Activated naive CD8-positive, alpha-beta T cell treated with anti-CD3 and anti-CD28 coated beads, Interleukin-2, amount 50 U/mL, for 16 hours (primary cell): ENCODE measurements around the gene NDUFB11.

ENCODE experiments used
- DNase-seq: peaks from one replicate; pipeline ENCODE4 v3.0.0-alpha.2; 2020; ENCODE audit warnings: low read depth, low spot score

Gene NDUFB11

DNA sequence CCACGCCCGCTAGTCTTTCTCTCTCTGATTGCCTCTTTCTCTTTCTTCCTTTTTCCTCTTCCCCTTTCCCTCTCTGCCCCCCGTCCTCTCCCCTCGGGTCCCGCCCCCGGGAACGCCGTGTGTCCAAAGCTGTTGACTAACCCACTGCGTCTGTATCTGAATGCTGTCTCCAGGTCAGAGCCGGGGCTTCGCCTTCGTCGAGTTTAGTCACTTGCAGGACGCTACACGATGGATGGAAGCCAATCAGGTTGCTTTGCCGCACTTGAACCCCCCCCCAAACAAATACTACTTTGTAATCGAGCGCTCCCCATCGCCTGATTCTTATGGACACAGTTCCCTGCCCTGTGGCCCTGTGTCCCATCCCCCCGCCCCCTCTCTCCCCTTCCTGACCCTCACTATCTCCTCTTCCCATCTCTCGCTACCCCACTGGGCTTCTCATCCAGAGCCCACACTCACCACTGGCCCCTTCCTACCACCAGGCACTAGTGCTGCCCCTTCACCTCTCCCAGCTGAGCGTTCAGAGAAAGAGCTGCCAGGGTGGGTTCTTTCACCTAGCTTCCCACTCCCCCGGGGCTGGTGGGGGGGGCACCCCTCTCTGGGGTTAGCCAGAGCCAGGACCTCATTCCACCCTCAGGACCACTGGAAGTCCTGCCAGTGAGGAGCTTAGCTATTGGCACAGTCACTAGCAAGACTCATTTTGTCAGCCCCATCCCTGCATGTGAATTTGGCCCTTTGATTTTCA lies 30.5 kb upstream of the NDUFB11 start:
- no peak for DNase-seq

DNA sequence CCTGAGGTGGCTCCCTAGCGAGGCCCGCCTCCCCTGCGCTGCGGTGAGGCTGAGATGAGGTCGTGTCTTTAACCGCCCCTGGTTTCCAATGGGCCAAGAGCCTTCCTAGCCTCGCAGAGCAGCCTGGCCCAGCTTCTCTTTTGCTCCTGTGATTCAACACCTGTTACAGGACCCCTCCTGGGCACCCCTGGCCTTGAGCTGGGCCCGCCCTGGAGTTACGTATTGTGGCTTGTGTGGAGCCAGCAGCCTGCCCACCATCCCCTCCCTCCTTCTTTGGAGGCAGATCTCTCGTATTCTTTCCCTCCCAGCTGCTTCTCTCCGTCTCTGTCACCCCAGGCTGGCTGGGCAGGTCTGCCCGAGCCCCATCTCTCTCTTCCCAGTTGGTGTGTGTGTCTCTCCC lies 29.9 kb upstream of the NDUFB11 start:
- no peak for DNase-seq

DNA sequence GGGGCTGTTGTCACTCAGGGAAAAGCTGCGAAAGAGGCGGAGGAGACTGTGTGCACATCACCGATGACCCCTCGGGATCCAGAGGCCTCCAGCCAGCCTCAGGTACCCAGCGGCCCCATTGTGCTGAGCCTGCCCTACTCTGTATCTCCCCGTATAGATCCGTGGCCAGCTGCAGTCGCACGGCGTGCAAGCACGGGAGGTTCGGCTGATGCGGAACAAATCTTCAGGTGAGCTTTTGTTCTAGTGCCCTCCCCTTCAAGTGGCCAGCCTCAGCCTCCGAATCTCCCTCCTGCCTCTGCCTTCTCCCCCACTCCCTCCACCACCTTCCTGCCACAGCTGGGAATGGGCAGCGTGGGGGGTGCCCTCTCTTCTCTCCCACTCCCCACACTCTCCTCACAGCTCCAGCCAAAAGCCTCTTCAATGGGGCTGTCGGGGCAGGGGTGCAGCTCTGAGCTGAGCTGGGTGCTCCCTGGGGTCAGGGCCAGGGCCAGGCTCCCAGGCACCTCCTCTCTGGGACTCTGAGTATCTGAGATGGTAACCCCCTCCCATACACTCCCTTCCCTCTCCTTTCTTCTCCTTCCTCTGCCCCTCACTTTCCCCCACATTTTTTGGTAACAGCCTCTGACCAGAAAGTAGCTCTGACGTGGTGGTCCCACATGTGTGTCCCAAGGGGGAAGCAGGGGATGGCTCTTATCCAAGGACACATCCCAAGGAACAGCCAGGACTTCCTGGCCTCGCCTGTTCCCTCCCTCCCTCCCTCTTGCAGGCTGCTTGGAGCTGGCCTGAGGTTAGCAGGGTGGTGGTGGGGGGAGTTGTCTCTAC lies 28.7 kb upstream of the NDUFB11 start:
- DNase-seq: no peak

DNA sequence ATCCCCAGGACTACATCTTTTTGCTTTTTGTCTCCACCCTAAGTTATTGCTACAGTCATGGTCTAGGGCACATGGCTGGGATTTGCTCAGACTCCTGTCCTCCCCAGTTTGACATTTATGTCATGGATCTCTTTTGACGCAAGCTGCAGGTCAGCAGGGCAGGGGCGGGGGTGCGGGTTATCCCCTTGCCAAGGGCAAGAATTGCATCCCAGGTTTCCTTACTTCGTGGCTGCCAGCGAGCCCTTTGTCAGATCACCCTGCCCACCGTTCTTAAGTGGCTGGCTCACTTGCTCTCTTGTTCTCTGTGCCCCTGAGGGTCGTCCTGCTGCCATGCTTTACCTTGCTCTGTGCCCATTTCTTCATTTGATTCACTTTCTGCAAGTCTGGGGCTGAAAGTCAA lies 28.0 kb upstream of the NDUFB11 start:
- DNase-seq: no peak

DNA sequence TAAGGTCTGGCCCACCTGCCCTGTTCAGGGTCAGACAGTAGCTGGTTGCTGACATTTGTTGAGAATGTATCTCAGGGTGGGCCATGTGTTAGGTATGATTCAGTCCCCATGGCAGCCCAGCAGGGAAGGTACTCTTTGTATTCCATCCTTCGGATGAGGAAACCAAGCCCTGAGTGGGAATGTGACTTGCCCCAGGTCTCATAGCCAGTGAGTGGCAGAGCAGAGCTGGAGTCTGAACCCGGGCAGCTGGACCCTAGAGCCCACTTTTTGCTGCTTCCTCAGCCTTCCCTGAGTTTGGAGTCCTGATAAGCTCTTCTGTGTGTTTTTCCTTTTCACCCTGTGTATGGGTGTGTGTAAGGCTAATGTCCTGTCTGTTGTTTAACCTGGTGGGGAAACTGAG lies 27.5 kb upstream of the NDUFB11 start:
- no peak for DNase-seq

DNA sequence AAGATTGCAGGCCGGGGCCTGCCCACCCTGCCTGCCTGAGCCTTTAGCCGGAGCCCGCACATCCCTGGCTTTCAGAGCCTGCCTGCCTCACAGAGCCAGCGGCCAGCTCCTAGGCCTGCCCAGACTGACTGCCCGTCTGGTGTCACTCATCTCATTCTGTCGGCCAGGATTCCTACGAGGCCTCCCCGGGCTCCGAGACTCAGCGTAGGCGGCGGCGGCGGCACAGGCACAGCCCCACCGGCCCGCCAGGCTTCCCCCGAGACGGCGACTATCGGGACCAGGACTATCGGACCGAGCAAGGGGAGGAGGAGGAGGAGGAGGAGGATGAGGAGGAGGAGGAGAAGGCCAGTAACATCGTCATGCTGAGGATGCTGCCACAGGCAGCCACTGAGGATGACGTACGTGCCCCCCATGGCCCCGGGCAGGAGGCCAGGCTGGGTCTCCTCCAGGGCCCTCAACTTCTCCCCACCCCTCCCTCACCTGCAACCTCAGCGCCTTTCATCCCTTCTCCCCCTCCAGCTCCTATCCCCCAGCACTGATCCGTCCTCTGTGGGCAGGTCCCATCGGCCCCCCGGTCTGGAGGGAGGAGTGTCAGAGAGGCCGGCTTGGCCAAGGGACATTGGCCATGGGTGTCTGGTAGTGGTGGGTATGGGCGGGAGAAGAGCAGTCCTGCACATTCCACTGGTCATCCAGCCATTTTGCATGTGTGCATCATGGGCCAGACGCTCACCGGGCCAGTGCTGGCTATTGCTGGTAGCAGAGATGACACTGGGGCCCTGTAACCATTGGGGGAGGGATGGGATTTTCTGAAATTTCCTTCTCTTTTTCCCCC lies 26.6 kb upstream of the NDUFB11 start:
- DNase-seq: no peak

DNA sequence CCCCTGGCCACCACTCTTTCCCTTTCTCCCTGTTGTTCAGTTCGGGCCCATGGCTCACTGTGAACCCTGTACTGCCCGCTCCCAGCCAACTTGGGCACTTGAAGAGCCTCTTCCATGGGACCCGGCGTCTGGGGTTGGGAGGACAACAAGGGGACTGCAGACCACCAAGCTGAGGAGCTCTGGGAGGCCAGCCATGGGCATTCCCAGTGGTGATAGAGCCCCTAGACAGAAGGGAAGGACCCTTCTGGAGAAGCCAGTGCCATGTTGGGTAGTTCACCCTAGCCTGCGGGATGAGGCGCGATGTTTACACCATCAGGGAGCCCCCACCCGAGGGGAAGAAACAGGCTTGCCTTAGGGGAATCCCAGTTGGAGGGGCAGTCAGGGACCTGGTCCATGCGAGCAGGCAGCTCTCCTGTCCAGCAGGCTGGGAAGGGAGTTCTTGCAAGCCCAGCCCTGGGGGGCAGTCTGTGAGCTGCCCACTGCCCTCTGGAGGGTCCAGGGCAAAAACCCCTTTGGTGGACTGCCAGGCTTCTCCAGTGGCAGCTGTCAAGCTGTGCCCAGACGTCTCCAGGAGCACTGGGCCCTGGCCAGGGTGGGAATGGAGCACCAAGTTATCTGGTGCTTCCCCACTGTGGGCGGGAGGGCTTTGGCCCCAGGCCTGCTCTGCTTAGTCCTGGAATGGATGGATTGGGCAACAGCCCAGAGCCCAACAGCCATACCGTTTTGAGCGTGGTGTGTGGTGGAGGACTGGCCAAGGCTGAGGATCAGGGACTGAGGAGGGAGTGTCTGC lies 25.4 kb upstream of the NDUFB11 start:
- DNase-seq: no peak

DNA sequence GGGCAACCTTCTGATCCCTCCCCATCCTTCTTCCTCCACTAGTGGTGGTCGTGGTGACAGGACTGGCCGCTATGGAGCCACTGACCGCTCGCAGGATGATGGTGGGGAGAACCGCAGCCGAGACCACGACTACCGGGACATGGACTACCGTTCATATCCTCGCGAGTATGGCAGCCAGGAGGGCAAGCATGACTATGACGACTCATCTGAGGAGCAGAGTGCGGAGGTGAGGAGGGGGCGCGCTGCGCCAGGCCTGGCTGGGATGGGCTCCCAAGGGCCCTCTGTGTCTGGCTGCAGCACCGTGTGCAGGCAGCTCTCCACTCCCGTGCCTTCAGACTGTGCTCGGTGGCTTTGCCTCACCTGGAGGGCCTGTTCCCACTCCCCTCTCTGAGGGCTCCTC lies 24.8 kb upstream of the NDUFB11 start:
- no peak for DNase-seq

DNA sequence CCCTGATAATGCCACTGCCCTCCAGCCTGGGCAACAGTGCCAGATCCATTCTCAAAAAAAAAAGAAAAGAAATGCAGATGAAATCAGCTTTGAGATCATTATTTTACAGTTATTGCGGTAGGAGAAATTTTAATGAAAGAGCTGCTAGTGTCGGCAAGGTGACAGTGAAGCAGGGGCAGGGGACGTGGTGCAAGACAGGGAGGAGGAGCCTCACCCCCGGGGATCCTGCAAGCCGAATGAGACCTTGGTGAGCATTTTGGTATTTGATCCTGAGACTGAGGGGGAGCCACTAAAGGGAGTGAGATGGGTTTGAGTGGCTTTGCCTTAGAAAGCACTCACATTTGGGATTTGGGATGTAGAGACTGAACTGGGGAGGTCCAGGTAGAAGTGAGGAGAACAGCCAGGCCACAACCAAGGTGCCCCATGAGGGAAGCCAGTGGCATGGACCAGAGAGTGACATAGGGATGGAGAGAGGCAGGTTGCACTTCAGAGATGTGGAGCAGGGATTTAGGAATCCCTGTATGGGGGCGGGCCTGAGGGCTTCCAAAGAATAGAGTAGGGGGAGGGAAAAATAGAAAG lies 24.1 kb upstream of the NDUFB11 start:
- no peak for DNase-seq

DNA sequence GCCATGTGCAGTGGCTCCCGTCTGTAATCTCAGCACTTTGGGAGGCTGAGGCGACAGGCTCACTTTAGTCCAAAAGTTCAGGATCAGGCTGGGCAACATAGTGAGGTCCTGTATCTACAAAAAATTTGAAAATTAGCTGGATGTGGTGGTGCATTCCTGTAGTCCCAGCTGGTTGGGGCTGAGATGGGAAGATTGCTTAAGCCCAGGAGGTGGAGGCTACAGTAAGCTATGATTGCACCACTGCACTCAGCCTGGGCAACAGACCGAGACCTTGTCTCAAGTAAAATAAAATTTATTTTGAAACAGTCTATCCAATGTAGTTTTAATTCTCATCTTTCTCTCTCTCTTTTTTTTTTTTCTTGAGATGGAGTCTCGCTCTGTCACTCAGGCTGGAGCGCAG lies 21.6 kb upstream of the NDUFB11 start:
- no peak for DNase-seq

DNA sequence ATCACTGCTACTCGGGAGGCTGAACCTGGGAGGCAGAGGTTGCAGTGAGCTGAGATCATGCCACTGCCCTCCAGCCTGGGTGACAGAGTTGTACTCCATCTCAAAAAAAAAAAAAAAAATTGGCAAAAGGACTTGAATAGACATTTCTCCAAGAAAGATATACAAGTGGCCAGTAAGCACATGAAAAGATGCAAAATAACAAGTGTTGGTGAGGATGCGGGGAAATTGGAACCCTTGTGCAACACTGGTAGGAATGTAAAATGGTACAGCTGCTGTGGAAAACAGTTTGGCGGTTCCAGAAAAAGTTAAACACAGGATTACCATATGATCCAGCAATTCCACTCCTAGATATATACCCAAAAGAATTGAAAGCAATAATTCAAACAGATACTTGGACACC lies 19.9 kb upstream of the NDUFB11 start:
- DNase-seq: no peak

DNA sequence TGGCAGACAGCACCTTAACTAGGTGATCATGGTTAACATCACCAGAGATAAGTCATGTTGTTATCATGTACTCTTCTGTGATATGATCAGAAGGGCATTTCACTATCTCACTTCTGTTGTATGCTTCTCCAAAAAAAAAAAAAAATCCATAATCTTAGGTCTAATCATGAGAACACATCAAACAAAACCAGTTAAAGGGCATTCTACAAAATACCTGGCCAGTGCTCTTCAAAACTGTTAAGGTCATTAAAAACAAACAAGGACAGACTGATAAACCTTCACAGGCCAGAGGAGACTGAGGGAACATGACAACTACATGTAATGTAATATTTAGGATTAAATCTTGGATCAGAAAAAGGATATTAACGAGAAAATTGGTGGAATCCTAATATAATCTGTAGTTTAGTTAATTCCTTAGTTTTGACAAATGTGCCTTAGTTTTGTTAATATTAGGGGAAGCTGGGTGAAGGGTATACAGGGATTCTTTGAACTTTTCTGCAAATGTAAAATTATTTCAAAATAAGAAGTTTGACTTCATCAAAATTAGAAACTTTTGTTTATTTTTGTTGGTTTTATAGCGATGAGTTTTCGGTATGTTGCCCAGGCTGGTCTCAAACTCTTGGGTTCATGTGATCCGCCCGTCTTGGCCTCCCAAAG lies 18.6 kb upstream of the NDUFB11 start:
- no peak for DNase-seq

DNA sequence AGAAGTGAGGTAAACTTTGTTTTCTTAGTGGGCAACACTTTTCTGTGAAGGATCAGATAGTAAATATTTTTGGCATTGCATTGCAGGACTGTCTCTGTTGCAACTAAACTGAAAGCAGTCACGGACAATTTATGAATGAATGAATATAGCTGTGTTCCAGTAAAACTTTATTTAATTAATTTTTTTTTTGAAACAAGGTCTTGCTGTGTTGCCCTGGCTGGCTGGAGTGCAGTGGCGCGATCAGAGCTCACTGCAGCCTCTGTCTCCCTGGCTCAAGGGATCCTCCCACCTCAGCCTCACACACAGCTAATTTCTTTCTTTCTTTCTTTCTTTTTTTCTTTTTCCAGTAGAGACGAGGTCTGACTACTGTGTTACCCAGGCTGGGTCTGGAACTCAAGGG lies 16.3 kb upstream of the NDUFB11 start:
- DNase-seq: no peak

DNA sequence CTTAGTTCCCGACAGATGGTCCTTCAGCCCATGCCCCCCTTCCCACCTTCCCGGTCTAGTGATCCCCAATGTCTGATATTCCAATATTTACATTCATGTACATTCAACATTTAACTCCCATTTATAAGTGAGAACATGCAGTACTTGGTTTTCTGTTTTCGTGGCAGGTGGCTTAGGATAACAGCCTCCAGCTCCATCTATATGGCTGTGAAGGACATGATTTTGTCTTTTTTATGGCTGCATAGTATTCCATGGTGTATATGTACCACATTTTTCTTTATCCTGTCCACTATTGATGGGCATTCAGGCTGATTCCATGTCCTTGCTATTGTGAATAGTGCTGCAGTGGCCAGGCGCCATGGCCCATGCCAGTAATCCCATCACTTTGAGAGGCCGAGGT lies 14.3 kb upstream of the NDUFB11 start:
- no peak for DNase-seq

DNA sequence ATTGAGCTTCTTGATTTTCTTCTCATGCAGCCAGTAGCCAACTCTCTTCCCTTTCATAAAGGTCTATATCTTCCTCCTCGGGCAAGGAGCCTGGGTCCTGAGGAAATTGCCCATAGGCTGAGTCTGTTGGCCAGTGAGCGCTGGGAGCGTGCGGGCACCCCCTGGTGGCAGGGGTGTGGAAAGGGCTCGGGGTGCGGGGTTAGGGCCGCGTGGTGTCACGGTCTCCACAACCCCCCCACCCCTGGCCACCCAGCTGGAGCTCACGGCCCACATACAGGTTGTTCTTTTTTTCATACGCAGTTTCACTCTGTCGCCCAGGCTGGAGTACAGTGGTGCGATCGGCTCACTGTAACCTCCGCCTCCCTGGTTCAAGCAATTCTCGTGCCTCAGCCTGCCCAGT lies 13.6 kb upstream of the NDUFB11 start:
- DNase-seq: no peak

DNA sequence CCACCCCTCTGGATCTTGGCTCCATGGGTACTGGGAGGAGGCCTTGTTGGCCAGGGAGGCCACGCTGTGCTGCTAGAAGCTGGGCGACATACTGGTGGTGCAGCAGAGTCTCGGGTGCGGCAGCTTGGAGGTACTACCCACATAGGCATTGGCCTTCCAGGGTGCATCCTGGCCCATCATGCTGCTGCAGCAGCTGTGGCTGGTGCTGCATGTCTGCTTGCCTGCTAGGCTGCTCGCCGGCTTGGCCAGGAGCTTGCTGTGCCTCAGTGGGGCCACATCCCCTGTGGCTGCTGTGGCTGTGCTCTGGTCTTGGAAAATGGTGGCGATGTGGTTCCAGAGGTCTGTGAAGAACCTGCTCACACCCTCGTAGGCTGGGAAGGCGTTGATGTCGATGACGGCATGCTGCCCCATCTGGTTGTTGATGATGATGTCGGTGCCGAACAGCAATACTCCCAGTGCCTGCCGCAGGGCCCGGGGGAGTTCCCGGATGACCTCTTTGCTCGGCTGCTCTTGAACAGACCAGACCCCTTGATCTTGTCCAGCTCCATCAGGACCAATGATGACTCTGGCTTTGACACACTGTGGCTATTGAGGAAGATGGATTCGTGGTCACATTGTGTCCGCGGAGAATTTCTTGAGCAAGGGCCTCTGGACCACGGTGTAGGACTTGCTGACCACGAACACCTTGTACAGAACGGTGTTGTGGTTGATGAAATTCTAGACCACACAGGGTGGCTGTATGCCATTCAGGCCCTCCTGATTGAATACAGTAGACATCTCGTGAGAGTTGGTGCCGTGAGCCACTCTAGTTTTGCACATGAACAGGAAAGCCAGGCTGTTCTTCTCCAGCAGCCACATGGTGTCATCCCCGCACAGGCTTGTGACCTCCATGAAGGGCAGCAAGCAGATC lies 12.4 kb upstream of the NDUFB11 start:
- no peak for DNase-seq

DNA sequence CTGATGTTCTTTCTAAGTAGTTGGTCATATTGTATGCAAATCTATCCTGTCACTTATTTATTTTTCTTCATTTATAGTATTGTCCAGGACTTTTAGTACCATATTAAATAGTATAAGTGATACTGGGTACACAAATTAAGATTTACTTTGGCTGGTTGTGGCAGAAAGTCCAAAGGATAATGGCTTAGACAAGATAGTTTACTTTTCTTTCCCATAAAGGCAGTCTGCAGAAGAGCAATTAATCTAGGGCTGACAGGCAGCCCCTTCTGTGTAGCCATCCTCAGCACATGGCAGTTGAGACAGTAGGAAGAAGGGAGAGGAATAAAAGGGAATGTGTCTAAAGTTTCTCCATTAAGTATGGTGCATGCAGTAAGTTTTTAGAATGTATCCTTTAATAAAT lies 6.9 kb upstream of the NDUFB11 start:
- no peak for DNase-seq

DNA sequence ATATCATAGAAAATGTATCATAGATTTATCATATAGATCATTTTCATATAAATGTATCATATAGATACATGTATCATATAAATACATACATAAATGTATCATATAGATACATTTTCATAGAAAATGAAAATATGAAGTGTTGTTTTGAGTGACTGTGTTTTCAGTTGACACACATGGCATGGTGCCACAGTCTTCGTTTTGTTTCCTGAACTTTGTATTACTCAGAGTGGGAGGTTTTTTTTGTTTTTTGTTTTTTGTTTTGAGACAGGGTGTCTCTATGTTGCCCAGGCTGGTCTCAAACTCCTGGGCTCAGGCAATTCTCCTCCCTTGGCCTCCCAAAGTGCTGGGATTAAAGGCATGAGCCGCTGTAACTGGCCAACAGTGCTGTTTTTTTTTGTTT lies 4.4 kb upstream of the NDUFB11 start:
- no peak for DNase-seq
